Daoy (cell line): ENCODE data around the gene ARID2. TPM values are rescaled to one million over a fixed set of nuclear protein-coding genes. Genes with fewer than 3 reads are reported as not detected.
A peak's percentile ranks its signal among the peaks of the same experiment; 100 is the strongest.

ENCODE experiments used
- DNase-seq: peaks from one replicate; pipeline ENCODE4 v3.0.0-alpha.2; 2015; ENCODE audit warnings: low read depth
- total RNA-seq: library from RNA; depleted of rRNA; stranded (reverse); fragments of >200 nt; shearing (Covaris generic); gene quantifications from 2 replicates; pipeline ENCODE4 v1.2.3, GENCODE V29; 2014; rRNA removed

ARID2 gene
- total RNA-seq, result 12.9 and 13.1 TPM in 2 replicates

DNA sequence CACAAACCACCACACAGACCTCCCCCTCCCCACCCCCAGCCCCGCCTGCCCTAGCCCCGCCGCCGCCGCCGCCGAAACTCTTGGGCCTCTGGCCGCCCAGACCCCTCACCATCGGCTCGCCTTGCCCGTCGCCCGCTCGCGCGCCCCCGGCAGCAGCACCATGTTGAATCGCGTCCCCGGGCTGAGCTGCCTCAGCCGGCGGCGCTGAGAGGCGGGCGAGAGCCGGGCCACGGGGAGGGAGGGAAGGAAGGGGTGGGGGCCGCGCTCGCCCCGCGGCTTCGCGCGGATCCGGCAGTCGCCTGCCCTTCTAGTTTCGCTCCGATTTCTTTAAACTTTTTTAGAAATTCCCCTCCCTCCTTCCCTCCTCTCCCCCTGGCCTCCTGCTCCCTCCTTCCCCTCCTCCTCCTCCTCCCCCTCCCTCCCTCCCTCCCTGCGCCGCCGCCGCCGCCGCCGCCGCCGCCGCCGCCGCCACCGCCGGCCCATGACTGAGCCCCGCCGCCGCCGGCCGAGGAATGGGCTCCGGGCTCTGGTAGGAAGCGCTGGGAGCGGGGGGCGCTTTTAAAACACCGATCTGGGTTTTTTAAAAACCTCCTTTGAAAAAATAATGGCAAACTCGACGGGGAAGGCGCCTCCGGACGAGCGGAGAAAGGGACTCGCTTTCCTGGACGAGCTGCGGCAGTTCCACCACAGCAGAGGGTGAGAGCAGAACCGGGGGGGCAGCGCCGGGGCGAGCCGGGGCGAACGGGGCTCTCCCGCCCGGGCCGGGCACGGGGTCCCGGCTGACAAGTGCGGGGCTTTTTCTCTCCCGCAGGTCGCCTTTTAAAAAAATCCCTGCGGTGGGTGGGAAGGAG is at the start of gene ARID2:
Gene ARID2, plus strand, starts transcription at position 474 of the 851 bp plus-strand sequence. Its CDS starts 131 bp downstream, at position 605.
- DNase-seq, result peak; percentile 81

DNA sequence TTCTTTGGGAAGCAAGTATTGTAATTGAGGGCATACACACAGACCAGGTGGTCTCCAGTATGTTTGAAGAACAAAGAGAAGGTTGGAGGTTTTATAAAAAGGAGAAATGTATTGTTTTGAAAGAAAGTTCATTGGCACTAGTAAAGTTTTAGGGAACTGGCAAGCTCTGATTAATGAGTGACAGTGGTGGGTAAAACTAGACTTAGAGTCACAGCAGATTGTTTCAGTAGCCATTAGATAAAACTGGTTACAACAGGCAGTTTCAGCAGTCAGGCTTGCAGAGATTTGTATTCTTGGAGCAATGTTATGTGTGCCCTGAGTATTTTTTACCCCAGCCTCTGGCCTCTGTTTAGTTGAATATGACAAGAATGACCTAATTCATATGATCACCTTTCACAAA is 49.1 kb upstream of the ARID2 start:
- no peak for DNase-seq

DNA sequence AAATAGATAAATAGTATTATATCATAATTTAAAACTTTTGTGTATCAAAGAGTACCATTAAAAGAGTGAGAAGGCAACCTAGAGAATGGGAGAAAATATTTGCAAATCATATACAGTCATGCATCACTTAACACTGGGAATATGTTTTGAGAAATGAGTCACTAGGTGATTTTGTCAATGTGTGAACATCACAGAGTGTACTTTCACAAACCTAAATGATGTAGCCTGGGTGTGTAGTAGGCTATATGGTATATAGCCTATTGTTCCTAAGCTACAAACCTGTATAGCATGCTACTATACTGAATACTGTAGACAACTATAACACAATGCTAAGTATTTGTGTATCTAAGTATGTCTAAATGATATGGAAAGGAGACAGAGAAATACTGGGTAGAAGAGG is 48.0 kb upstream of the ARID2 start:
- DNase-seq, result peak; percentile 13

DNA sequence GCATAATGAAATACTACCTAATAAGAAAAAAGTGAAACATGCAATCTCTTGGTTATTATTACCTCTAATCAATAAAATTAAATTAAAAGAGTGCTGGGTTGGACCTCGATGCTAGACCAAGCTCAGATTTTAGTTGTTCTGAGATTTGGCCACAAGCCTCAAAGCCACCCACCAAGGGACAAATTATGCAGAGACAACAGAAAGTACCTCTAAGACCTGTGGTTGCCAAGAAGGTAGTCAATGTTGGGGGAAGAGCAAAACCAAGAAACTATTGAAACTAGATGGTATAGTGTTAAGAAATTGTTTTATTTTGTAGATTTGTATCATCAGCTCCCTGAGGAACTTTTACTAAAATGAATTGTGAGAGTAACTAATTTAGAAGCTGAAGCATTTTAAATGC is 43.8 kb upstream of the ARID2 start:
- no peak for DNase-seq

DNA sequence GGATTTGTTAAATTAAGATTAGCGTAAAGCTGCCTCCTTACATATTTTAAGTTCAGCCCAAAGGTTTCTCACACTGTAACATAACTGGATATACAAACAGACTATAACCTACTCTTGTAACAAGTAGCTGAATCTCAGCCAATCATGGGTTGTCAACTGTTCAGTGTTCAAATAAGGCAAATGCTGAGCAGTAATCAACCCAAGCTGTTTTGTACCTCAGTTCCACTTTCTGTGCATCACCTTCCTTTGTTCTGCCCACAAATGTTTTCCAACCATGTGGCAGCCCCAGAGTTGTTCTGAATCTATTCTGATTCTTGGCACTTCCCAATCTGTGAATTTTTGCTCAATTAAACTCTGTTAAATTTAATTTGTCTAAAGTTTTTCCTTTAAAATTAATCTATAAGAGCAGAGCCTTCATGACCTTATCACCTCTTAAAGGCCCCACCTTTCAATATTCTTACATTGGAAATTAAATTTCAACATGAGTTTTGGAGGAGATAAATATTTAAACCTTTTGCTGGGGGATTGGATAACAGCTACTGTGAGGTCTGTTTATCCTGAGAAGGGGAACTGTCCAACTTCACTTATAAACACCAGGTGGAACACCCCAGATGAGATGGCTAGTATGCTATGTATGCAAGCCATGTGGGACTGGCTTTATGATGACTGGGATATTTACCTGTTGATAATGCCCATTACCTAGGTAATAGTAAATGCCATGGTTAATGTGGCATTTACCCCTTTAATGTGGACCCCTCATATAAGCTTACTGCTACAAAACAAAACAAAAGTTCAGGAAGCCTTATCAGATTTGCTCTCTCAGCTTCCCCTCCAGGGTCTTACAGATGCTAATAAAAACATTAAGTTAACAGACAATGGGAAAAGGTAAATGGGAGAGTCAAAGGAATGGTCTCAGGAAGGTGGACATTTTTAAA is 42.2 kb upstream of the ARID2 start:
- DNase-seq, result no peak

- peak; percentile 39 for DNase-seq
Measured at GRCh38 chr12:45688183-45688582, 41.3 kb upstream of the ARID2 start.

GRCh38 chr12:45695035-45695434 is 34.5 kb upstream of the ARID2 start:
- no peak for DNase-seq

DNA sequence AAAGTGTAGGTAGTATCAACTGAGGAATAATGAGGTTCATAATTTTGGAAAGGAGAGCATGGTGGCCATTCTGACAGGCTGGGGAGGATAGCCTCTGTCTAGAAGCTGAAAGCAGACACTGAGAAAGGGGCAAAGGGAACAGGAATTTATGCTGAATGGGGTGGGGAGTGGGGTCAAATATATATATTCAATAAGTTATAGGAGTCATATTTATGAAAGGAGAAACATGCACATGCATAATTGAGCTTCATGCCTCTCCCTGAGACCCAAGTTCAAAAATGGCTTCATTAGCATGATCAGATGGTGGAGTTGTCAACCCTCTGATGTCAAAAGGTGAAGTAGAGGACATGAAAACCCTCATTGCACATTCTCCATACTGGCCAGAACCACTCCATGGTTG is 33.9 kb upstream of the ARID2 start:
- DNase-seq, result no peak

DNA sequence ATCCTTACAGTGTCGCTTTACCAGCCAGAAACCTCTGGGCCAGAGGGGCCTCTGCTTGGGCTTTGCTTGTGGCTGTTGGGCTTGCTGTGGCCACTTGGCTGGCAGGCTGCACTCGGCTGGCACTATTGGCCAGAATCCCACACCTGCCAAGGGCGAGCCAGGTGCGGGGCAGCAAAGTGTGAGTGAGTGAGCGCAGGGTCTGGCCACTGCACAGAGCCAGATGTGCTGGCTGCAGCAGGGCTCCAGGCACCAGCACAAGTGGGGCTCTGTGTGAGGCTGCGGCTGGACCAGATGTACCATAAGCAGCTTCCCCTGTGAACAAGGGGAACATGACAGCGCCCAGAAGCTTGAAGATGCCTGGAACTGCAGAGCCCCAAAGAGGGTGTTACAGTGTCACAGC is 33.5 kb upstream of the ARID2 start:
- DNase-seq, result no peak

DNA sequence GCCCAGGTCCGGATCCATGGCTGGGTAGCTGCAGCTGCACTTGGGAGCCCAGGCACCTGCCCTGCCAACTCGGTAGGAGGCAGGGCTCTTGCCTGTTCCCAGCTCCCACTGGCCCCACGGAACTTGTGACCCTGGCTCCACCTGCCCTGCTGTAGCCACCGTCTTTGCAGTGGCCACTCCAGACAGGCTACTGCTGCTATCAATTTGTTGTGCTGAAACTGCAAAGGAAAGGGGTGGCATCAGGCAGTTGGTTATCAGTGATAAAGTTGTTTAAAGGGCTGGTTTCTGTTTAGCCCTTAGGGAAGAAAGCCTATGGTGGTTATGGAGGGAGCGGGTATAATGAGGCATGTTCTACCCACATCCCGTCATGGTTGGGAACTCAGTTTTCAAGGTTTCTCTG is 32.1 kb upstream of the ARID2 start:
- no peak for DNase-seq

GRCh38 chr12:45701296-45701695 is 28.2 kb upstream of the ARID2 start:
- no peak for DNase-seq

- DNase-seq, result peak; percentile 25
Measured at GRCh38 chr12:45703942-45704341, 25.6 kb upstream of the ARID2 start.

- no peak for DNase-seq
Measured at GRCh38 chr12:45704968-45705367, 24.5 kb upstream of the ARID2 start.

GRCh38 chr12:45705404-45705803 is 24.1 kb upstream of the ARID2 start:
- no peak for DNase-seq

- DNase-seq, result no peak
Measured at GRCh38 chr12:45707241-45707857, 22.2 kb upstream of the ARID2 start.

DNA sequence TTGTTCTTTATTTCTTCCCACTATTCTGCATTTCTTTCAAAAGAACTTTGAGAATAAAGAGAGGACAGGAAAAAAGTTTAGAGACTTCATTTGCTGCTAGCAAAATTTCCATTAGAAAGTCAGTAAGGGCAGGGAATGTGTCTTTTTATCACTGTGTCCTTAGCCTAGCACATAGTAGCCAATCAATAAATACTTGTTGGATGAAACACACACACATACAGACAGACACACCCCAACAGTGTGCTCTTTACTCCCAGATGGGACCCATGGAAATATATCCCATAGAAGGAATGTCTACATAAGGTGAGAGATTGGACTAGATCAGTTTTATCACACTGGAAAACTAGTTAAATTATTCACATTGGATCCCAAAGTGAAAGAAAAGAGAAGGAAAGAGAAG is 21.1 kb upstream of the ARID2 start:
- no peak for DNase-seq

GRCh38 chr12:45708901-45709300 is 20.6 kb upstream of the ARID2 start:
- DNase-seq, result no peak

DNA sequence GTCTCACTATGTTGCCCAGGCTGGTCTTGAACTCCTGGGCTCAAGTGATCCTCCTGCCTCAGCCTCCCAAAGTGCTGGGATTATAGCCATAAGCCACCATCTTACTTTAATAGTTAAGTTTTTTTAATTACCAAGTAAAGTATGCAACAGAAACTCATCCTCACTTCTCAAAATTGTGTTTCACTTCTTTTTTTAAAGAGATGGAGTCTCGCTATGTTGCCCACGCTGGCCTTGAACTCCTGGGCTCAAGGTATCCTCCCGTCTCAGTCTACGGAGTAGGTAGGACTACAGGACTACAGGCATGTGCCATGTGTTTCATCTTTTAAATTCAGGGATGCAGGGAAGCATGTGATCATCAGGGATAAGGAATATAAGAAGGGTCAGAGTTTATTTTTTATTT is 17.2 kb upstream of the ARID2 start:
- DNase-seq, result no peak

DNA sequence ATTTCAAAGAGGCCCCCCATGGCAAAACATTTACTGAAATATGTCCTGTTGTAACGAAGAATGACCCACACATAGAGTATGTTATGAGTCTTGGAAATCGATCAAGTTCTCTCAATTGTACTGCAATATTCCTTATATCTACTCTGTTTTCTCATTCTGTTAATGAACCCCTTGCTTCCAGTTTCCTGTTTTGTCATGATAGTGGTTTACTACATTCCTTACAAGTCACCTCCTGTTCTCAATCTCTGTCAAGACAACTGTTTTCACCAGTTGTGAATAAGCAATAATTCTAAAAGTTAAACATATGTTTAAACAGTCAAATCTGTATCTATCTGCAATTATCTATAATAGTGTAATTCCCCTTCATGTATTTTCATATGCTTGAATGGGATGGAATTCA is 16.4 kb upstream of the ARID2 start:
- DNase-seq, result no peak

DNA sequence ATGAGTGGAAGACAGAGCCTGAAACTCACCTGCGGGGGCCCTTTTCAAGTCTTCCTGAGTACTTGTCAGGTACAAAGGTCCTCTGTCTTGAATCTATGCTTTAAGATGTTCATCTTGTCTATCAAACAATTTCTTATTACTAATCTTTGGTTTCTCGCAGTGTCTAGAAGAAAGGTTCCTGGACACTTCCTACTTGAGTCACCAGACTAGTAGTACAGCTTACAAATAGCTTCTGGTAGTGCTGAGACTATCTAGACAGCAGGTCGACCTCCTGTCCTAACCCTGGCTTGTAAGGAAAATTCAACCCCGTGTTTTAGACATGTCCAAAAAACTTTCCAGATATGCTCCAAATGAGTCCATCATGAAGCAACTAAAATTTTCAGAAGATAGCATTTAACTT is 11.2 kb upstream of the ARID2 start:
- no peak for DNase-seq

GRCh38 chr12:45720069-45720468 is 9.4 kb upstream of the ARID2 start:
- no peak for DNase-seq

DNA sequence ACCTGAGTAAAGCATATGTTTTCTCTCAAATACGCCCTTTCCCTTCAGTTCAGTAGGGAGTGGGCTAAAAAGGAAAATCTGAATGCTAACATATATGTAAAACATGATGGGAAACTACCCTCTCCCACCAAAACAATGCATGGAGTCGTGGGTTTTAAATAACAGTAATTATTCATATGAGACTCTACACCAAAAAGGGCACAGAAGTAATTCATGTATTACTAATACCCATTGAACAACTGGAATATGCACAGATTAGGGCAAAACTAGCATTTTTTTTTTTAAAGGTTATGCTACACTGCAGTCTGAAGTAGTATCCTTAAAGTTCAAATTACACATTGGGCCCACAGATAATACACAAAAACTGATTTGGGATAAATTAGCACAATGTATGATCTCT is 8.1 kb upstream of the ARID2 start:
- DNase-seq, result no peak
